ENCODE data around the gene LYZL6.

Gene LYZL6

DNA sequence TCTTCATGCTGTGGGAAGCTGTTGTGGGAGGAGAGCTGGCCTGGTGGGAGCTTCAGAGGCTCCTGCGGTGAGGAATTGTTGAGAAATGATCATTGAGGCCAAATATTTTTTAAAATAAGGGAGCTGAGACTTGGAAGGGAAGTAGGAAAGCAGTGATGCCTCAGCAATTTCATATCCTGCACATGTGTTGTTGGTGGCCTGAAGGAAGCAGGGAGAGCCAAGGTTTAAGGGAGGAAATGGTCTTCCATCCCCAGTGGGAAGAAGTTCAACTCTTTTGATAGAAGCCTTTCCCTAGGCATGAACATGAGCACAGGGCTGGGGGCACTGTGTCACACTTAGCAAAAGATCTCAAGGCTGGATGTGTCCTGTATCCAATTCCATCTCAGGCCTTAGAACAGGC, 43.1 kb upstream of the LYZL6 start, which contains the start of gene CCL14:
TSS of gene CCL14 (minus strand) at position 87 of the 400 bp plus-strand sequence. CDS start at position 7, 80 bp downstream.
- no peaks in the 10 kb centered on the region for H3K27me3 ChIP-seq (ENCODE audit: insufficient read depth, poor library complexity, severe bottlenecking)

DNA sequence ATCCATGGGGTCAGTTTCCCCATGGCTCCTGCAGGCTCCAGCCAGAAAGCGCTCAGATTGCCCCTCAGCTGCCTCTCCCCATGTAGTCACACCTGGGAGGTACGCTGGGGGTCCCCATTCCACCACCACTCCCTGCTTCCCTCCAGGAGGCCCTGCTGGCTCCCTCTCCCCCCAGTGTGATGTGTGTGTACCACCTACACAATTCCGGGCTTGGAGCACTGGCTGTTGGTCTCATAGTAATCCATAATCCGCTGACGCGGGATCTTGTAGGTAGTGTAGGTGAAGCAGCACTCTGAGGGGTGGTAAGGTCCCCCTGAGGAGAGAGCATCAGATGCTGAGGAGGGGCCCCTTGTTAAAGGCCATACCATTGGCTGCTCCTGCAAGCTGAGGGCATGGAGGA, 40.6 kb upstream of the LYZL6 start:
- H3K4me3 ChIP-seq (replicated peaks; ENCODE audit: insufficient read depth, low read length), result no peak overlapping the region
- H3K27ac ChIP-seq (replicated peaks), result no peak overlapping the region
- TF ChIP-seq, protein P1, sequence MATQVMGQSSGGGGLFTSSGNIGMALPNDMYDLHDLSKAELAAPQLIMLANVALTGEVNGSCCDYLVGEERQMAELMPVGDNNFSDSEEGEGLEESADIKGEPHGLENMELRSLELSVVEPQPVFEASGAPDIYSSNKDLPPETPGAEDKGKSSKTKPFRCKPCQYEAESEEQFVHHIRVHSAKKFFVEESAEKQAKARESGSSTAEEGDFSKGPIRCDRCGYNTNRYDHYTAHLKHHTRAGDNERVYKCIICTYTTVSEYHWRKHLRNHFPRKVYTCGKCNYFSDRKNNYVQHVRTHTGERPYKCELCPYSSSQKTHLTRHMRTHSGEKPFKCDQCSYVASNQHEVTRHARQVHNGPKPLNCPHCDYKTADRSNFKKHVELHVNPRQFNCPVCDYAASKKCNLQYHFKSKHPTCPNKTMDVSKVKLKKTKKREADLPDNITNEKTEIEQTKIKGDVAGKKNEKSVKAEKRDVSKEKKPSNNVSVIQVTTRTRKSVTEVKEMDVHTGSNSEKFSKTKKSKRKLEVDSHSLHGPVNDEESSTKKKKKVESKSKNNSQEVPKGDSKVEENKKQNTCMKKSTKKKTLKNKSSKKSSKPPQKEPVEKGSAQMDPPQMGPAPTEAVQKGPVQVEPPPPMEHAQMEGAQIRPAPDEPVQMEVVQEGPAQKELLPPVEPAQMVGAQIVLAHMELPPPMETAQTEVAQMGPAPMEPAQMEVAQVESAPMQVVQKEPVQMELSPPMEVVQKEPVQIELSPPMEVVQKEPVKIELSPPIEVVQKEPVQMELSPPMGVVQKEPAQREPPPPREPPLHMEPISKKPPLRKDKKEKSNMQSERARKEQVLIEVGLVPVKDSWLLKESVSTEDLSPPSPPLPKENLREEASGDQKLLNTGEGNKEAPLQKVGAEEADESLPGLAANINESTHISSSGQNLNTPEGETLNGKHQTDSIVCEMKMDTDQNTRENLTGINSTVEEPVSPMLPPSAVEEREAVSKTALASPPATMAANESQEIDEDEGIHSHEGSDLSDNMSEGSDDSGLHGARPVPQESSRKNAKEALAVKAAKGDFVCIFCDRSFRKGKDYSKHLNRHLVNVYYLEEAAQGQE (IDR thresholded peaks at IDR 0.05; ENCODE audit: insufficient replicate concordance, low read depth), result no peak
- no peak for TF ChIP-seq SPI1 (IDR thresholded peaks at IDR 0.05; ENCODE audit: borderline replicate concordance, low read depth)
- no peak for TF ChIP-seq POLR2AphosphoS5 (IDR thresholded peaks at IDR 0.05; ENCODE audit: low read depth)
- TF ChIP-seq GABPA (IDR thresholded peaks at IDR 0.05; ENCODE audit: low read depth), result no peak
- TF ChIP-seq, protein P2, sequence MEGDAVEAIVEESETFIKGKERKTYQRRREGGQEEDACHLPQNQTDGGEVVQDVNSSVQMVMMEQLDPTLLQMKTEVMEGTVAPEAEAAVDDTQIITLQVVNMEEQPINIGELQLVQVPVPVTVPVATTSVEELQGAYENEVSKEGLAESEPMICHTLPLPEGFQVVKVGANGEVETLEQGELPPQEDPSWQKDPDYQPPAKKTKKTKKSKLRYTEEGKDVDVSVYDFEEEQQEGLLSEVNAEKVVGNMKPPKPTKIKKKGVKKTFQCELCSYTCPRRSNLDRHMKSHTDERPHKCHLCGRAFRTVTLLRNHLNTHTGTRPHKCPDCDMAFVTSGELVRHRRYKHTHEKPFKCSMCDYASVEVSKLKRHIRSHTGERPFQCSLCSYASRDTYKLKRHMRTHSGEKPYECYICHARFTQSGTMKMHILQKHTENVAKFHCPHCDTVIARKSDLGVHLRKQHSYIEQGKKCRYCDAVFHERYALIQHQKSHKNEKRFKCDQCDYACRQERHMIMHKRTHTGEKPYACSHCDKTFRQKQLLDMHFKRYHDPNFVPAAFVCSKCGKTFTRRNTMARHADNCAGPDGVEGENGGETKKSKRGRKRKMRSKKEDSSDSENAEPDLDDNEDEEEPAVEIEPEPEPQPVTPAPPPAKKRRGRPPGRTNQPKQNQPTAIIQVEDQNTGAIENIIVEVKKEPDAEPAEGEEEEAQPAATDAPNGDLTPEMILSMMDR (IDR thresholded peaks at IDR 0.05; ENCODE audit: insufficient read depth, low read length), result no peak
- no peaks in the 10 kb centered on the region for H3K27me3 ChIP-seq (ENCODE audit: insufficient read depth, poor library complexity, severe bottlenecking)
- no peak for DNase-seq (ENCODE audit: low read depth in 1 of 2, low spot score in 1 of 2)

More for the DNA sequence above, 43.1 kb upstream of the LYZL6 start, which contains the start of gene CCL14:
- H3K27ac ChIP-seq (replicated peaks), result no peak within 1 kb of the TSS
- TF ChIP-seq GABPA (IDR thresholded peaks at IDR 0.05; ENCODE audit: low read depth), result no peak
- TF ChIP-seq SPI1 (IDR thresholded peaks at IDR 0.05; ENCODE audit: borderline replicate concordance, low read depth), result no peak
- TF ChIP-seq, protein P2 (IDR thresholded peaks at IDR 0.05; ENCODE audit: insufficient read depth, low read length), result no peak
- no peak for TF ChIP-seq POLR2AphosphoS5 (IDR thresholded peaks at IDR 0.05; ENCODE audit: low read depth)
- TF ChIP-seq, protein P1 (IDR thresholded peaks at IDR 0.05; ENCODE audit: insufficient replicate concordance, low read depth), result no peak
- no peak for DNase-seq (ENCODE audit: low read depth in 1 of 2, low spot score in 1 of 2)
- no peak within 1 kb of the TSS for H3K4me3 ChIP-seq (replicated peaks; ENCODE audit: insufficient read depth, low read length)

DNA sequence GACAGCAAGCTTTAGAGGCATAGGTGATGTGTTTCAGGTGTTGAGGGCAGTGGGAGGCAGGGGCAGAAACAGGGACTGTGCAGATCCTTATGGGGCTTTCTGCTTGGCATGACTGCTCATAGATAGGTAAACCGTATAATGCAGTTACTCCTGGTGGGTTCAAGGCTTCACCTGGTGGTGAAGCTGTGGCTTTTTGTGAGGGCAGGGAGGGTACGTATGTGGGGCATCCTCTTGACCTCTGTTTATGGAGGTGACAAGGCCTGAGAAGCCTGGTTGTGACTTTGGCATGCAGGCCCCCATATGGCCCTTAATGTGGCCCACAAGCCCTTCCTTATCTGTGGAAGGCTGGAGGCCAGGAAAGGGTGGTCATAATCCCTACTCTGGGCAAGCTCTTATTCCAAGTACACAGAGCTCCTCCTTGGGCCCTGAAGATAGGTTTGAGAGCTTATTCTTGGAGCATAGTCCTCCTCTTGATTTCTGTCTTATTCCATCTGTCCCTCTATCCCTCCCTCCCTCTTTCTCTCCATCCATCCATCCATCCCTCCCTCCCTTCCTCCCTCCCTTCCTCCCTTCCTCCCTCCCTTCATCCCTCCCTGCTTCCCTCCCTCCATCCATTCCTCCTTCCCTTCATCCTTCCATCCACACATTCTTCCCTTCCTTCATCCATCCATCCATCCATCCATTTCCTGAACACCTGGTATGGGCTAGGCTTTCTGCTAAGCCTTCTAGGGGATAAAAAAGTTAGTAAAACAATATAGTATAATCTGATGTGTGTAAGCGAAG, 39.1 kb upstream of the LYZL6 start:
- DNase-seq (ENCODE audit: low read depth in 1 of 2, low spot score in 1 of 2), result no peak
- Histone ChIP-seq H3K27me3 (ENCODE audit: insufficient read depth, poor library complexity, severe bottlenecking) (no peaks in the 10 kb centered on the region), H3K27ac (replicated peaks) (no peak overlapping the region), H3K4me3 (replicated peaks; ENCODE audit: insufficient read depth, low read length) (no peak overlapping the region)
- TF ChIP-seq, protein P2 (IDR thresholded peaks at IDR 0.05; ENCODE audit: insufficient read depth, low read length), result no peak
- TF ChIP-seq, protein P1 (IDR thresholded peaks at IDR 0.05; ENCODE audit: insufficient replicate concordance, low read depth), result no peak
- no peak for TF ChIP-seq POLR2AphosphoS5 (IDR thresholded peaks at IDR 0.05; ENCODE audit: low read depth)
- TF ChIP-seq SPI1 (IDR thresholded peaks at IDR 0.05; ENCODE audit: borderline replicate concordance, low read depth), result no peak
- no peak for TF ChIP-seq GABPA (IDR thresholded peaks at IDR 0.05; ENCODE audit: low read depth)
